ENCODE results near the gene THAP10.
"Not testable (repeated sequence)": the region's sequence is repeated elsewhere in the genome, so short reads cannot be mapped to it uniquely, and the experiment has no call there.

The THAP10 gene

DNA sequence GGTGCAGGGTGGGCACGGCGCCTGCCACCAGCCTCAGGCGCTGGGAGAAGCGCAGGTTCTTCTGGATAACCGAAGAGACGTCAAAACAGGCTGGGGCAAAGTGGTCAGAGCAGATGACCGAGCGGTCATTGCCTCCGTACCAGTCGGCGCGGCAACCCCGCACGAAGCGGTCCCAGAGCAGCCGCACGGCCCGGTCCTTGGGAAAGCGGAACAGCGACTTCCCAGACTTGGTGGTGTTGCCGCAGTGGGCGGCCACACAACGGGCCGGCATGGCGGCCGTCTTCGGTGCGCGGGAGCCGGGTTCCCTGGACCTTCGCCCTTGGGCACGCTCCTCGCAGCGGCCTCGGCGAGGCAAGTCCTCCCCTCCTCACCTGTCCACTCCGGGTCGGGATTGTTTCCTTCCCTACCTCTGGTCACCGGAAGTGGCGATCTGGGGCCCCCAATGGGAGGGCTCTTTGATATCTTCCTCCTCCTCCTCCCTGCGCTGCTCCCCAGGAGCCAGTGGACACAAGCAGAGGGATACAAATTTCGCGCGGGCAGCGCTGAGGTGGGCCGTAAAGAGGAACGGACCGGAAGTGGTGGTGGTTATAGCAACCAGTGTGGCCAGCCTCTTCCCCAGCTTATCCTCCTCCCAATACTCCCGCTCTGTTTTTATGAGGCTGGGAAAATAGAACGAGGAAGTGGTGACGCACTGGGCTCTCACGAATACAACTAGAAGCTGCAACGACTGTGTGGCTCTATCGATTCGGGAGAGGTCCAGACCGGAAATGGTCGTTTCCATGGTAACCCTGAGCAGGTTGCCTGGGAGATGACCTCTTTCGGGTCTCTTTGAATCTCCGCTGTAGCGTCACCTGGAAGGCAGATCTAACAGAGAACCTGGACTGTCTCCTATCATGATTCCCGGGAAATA is at the start of gene THAP10, which contains the start of gene LRRC49:
THAP10 (minus strand) TSS at position 432 of the 910 bp plus-strand sequence; CDS start at position 271, 161 bp downstream.
LRRC49 (plus strand) TSS at position 825 of the 910 bp plus-strand sequence; CDS start at position 894, 69 bp downstream.
- peak; percentile 96 for DNase-seq

DNA sequence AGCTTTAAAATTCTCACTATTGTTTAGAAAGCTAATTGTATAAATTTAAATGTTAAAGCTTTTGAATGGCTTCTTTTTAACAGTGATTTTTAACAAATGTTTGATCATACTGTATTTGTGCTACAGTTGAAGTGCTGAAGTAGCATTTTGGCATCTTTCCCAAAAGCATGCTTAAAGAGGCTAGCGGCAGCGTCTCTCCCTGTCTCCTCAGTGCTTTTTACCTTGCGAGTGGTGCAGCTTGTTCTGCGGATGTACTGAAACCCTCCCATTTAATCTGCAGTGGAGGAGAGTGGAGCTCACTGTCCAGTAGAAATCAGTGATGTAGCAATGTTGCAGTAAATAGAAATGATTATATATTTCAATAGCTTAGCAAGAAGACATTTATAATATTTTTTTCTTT is 44.1 kb upstream of the THAP10 start:
- no peak for DNase-seq

DNA sequence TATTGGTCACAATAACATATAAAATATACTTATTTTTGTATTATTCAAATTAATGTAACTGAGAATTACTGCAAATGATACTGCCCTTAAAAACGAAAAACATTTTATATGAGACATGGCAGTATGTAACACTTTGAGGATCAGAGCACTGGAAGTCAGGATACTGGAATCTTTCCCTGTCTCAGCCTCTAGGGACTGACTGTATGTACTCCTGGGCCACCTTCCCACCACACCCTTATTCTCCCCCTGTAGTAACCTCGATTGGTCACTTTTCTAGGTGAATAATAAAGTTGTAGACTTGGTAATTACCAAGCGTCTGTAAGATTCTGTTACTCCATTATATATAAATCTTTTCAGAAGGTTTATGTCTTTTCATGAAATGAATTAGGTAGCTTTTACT is 43.4 kb upstream of the THAP10 start:
- no peak for DNase-seq

DNA sequence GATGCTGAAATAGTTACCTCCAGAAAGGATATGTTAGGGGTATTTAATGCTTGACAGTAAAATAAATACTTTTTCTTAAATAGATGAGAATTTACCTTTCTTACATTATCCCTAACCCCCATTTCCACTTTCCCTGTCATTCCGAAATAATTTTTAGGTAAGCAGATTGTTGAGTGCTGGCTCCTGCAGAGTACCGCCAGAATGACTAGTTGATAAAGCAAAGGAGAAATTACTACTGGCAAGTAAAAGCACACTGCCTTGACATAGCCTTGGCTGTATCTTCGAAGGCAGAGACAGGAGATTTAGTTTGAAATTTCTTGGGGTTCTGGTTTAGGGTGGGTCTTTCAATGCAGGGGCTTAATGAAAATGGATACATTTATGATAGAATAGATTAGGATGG is 41.2 kb upstream of the THAP10 start:
- DNase-seq: no peak

DNA sequence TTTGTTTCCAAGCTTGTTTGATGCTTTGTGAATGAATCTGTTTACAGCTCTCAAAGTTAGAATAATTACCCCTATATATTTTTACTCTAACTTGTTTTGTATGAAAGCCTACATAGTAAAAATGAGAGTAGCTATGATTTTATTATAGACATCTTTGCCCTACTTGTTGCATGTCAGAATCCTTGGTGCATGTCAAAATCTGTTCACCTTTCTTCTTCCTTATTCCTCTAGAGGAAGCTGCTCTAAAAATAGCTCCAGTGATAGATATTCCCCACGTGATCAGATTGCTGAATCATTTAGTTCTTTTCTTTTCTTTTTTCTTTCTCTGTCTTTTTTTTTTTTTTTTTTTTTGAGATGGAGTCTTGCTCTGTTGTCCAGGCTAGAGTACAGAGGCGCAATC is 40.2 kb upstream of the THAP10 start:
- no peak for DNase-seq

DNA sequence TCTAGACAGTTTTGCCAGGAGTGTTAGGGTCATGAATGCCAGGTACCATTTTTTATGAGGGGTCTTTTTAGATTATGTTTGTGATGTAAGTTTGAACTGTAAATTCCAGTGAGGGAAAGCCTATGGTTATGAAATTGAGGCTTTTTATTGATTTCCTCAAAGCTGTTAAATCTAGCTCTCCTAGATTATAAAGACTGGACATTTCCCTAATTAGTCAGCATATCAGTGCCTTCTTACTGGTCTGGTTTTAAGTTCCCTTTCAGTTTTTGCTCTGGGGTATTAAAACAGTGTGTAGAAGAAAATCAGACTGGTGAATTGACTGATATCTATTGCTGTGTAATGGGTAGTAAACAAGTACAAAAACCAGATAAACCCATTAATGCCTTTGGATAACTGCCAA is 39.6 kb upstream of the THAP10 start:
- DNase-seq: no peak

DNA sequence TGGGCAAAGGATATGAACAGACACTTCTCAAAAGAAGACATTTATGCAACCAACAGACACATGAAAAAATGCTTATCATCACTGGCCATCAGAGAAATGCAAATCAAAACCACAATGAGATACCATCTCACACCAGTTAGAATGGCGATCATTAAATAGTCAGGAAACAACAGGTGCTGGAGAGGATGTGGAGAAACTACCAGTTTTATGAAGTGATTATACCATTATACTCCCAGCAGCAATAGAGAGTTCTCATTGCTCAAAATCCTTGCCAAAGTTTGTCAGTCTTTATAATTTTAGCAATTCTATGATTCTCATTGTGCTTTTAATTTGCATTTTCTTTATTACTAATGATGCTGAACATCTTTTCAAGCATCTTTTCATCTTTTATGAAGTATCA is 34.7 kb upstream of the THAP10 start:
- DNase-seq: not testable (repeated sequence)

DNA sequence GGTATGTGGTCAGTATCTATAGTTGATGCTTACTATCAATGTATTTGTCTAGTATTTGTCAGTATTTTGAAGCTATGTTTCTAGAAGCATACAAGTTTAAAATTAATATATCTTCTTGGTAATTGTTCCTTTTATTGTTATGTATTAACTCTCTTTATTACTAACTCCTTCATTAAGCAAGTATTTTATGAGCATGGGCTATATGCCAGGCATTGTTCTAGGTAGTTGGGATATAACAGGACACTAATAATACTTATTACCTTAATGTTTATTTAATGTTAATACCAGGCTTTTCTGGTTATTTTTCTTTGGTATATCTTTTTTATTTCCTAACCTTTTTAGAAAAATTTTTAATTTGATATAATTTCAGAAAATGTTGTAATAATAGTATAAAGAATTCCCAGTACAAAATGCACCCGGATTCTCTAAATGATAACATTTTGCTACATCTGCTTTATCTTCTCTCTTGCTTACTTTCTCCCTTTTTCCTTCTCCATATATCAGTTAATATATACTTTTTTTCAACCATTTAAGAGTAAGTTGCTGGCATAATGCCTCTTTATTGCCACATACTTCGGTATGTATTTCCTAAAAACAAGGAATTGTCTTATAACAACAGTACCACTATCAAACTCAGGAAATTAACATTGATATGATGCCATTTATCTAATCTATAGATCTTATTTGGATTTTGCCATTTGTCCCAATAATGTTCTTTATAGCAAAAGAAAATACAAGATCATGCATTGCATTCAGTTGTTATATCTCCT is 31.3 kb upstream of the THAP10 start:
- DNase-seq: no peak

DNA sequence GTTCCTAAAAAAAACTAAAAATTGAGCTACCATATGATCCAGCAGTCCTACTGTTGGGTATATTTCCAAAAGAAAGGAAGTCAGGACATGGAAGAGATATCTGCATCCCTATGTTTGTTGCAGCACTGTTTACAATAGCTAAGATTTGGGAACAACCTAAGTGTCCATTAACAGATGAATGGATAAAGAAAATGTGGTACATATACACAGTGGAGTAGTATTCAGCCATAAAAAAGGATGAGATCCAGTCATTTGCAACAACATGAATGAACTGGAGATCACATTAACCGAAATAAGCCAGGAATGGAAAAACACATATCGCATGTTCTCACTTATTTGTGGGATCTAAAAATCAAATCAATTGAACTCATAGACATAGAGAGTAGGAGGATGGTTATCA is 29.9 kb upstream of the THAP10 start:
- DNase-seq: no peak

DNA sequence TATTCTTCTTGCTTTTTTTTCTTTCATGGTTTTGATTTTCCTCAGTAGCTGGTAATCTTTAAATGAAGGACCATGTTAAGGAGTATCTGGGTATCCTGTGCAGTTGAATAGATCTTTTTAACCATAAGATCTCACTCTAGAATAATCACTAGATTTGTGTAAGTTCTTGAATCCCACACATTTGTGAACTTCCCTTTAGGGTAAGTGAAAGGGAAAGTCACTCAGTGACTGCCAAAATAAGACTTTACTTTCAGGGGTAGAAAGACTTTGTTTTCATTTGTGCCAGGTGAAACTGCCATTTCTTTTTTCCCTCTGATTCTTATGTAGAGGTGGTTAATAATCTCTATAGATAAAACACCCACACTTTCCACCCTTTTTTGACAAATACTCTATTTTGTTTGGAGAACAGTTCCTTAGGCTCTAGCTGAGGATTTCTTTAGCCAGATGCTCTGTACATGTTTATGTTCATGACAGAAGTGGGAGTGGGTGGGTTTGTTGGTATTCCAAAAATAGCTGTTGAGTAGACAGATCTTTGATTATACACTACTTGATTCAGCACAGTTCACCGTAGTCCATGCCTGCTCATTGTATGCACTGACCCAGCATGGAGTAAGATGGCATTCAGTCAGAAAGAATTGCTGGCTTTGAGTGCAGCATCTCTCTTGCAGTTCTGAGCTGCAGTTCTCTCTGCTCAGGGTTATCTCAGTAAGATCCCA is 28.9 kb upstream of the THAP10 start:
- DNase-seq: no peak

DNA sequence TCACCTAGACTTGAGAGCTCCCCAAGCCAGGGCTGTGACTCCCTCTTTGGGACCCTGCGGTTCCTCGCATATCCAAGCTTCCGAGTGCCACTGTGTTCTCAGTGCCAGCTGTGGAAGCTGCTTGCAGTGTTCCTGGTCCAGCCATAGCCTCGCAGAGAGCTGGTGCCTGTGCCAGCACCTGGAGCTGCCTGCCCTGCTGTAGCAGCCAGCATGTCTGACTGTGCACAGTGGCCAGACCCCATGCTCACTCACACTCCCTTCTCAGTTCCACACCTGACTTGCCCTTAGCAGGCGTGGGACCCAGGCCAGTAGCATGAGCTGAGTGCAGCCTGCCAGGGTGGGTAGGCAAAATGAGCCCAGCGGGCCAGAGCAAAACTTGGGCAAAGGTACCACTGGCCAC is 25.7 kb upstream of the THAP10 start:
- no peak for DNase-seq

DNA sequence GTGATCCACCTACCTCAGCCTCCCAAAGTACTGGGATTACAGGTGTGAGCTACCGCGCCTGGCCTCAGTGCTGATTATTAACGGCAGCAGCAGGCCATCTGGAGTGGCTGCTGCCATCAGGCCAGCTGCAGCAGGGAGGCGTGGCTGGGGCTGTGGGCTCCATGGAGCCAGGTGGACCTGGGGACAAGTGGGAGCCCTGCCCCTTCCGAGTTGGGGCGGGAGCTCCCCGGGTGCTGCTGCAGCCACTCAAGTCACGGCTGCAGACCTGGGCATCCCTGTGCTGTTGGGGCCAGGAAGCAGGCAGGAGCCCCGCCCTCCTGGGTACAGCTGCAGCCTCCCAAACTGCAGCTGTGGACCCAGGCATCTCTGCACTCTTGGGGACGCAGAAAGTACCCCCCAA is 24.3 kb upstream of the THAP10 start:
- DNase-seq: no peak

DNA sequence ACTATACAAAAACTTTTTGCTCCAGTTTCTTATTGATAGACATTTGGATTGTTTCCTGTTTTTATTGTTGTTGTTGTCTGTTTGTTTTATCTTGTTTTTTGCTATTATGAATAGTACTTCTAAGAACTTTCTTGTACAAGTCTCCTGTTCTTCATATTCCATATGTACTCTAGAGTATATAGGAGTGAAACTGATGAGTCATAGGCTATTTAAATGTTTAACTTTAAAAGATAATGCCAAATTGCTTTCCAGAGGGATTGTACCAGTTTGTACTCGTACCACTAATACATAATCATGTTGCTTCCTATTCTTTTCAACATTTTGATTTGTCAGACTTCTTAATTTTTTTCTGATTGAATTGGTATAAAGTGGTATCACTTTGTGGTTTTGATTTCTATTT is 20.0 kb upstream of the THAP10 start:
- no peak for DNase-seq

DNA sequence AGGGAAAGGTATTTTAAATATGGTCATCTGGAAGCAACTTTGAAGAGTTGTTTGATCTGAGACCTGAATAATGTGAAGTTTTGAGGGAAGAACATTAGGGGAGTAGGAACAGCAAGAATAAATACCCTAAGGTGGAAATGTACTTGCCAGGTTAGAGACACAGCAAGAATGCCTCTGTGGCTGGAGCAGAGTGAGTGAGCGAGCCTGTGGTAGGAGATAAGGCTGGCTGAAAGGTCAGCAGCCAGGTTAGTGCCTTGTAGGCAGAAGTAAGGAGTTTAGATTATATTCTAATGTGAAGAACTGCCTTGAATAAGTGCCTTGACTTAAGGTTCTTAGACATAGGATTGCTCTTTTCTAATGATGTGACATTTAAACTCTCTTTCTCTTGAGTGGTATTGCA is 18.7 kb upstream of the THAP10 start:
- DNase-seq: no peak

DNA sequence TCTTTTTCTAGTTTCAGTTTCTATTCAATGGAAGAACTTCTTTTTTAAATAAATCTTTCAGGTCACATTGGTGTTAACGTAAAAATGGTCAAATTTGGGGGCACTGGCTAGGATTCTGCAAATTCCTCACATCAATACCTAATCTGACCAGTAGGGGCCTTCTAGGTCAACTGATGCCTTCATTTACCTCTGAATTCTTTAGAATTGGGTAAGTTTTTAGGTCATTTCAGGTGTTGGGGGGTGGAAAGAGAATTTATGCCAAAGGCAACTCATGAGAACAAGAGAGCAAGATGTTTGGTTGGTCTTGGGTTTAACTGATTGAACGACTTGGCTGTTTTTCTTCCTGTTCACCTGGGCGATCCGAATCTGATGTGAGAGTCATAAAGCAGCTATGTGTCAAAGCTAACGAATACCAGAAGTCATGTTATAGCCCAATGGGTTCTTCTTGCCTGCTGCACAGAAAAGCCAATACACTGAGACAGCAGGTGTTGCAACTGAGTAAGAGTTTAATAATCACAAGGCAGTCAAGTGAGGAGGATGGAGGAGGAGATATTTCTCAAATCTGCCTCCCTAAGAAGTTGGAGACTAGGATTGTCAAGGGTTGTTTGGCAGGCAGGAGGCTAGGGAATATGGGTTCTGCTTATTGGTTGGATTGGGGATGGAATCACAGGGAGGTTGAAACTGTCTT is 15.7 kb upstream of the THAP10 start:
- DNase-seq: no peak

DNA sequence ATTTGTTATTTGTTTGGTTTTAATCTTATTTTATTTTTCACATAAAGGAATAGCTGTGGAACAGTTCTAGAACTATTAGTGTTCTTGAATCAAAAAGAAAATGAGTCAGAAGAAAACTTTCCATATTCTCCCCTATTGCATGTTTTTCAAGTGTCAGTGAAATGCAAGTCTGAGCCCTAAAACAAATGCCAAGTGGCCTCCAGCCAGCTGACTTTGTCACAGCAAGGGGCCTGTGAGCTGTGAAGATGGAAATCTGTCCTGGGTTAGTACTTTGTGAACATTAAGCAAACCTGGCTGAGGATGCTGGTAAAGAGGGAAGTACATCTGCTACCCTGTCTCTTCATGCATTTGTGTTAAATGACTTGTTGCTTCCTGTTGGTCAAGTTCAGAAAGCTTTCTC is 14.6 kb upstream of the THAP10 start:
- DNase-seq: no peak

DNA sequence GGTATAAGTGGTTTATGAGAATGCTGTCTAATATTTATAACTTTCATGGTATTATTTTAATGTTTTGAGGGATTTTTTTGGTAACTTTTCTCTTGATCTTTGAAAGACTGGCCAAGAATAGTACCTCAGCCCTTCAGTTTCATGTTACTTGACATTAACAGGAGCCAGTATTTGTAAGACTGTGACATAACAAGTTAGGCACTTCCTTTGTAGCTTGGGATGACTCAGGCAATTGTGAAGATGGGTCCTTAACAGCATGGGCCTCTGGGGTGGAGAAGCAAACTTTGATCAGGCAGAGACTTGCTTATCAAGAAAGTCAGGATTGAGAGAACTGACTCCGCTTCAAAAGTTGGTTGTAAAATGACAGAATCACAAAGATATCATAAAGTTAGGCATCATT is 9.9 kb upstream of the THAP10 start:
- DNase-seq: peak; percentile 38

DNA sequence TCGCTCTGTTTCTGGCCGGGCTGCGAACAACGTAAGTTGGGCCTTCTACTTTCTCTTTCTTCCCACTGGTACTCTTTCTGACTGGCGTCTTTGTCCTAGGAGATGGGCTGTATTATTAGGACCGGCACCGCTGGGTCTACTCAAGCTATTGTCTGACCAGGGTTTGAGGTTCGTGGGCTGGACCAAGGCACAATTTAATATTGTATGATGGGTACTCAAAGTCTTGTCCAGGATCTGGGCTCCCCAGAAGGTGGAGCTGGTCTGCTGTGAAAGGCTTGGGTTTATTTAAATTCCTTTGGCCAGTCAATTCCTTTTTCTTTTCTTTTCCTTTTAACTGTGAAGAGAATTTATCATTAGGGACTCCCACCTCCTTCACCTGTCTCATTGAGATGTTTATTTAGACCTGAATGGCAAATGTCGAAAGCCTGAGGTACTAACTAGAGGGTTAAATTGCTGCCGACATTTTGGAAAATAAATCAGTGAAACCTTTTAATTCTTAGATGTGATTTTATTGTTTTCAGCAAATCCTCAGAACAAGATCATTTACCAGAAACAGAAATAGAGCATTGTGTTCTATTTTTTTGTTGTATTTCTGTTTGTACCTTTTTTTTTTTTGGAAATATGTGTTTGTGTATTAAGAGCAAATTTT is 803 bp upstream of the THAP10 start:
- peak; percentile 82 for DNase-seq

DNA sequence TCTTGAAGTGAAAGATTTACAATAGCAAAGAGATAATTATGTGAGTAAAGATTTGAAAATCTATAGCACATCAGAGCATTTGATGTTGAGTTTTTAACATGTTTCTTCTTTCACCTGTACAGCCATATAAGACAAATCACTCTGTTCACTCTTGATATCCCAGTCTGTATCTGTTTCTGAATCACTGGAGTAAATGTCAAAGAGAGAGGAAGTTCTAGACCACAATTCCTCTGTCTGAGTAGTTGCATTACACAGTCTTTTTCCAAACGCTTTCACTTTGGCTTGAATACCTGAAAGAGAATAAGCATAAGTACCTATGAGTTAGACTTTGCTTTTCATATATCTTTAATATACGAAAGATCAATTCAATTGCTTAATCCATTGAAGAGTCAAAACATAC is 9.9 kb downstream of the THAP10 start:
- no peak for DNase-seq

DNA sequence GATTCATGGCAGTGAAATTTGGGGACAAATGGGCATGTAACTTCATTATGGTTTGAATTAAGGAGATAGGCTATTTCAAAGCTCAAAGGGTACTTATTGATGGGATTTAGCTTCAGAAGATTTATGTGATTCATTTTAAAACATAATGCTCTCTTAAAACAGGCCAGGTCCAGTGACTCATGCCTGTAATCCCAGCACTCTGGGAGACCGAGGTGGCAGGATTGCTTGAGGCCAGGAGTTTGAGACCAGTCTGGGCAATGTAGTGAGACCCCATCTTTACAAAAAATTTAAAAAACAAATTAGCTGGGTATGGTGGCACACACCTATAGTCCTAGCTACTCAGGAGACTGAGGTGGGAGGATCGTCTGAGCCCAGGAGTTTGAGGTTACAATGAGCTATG is 11.5 kb downstream of the THAP10 start:
- no peak for DNase-seq

DNA sequence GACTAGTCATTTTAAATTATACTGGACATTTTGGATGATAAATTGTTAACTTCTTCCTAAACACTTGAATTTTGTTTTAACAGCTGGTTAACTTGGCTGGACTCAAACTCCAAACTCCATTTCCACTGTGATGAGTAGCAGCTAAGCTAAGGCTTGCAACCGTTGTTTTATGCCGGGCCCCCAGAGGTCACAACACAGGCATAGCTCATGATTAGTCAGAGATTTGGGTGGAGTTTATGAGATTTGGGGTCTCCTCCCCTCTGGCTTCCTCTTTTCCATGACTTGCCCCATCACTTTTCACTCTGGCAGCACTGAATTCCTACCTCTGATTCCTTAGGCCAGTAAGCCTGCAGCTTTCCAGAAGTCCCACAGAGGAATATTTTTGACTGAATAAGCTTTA is 12.8 kb downstream of the THAP10 start:
- DNase-seq: no peak

DNA sequence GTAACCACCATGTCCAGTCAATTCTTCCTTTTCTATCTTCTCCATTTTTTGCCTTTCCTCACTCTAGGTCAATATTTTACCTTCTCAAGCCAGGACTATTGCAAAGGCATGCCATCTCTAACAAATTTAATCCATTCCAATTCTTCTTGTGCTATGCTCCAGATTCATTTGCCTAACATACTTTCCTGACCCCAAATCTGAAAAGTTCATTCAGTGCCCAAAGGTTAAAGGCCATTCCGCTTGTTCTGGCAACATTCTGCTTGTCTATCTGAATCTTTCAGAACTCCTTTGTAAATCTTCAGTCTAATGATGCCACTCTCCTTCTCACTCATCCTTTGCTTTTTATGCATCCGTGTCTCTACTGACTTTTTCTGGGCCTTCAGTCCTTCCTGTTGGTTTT is 15.6 kb downstream of the THAP10 start:
- no peak for DNase-seq

All from DMS53 (cell line).